K562 (cell line): ENCODE measurements around the gene FERMT1.

Experiments used
- ATF7 ChIP-seq: fragments of 450-650 bp; IDR thresholded peaks from 2 replicates; pipeline ENCODE4 v1.7.1; 2014; ENCODE audit warnings: mild to moderate bottlenecking, moderate library complexity
- CTCFL ChIP-seq: IDR thresholded peaks from 2 replicates; pipeline ENCODE4 v1.6.1; 2011; ENCODE audit warnings: borderline replicate concordance, low read depth, mild to moderate bottlenecking, moderate library complexity, low read length; ENCODE audit not compliant: insufficient read depth, poor library complexity, severe bottlenecking
- FOXK1 ChIP-seq: sonication (generic); formaldehyde crosslinking; IDR thresholded peaks from 2 replicates; pipeline ENCODE4 v1.8.0; 2022; ENCODE audit warnings: missing genetic modification reagents, mild to moderate bottlenecking, borderline replicate concordance
- SIN3A ChIP-seq, 2 experiments: fragments of 150-350 bp in 1 of 2; IDR thresholded peaks; 2 replicates each; pipeline ENCODE4 v1.6.1; 2011 to 2016; ENCODE audit warnings: borderline replicate concordance in 2 of 2, low read depth in 2 of 2, low read length in 2 of 2, mild to moderate bottlenecking in 2 of 2, moderate library complexity in 2 of 2; ENCODE audit not compliant: control insufficient read depth in 1 of 2
- ZNF778 ChIP-seq: fragments of 450-650 bp; formaldehyde crosslinking; IDR thresholded peaks from 2 replicates; pipeline ENCODE4 v1.4.0; 2020; ENCODE audit warnings: mild to moderate bottlenecking, moderate library complexity

- TF ChIP-seq CTCFL (no peak), ATF7 (no peak), SIN3A (IDR thresholded peaks at IDR 0.05; ENCODE audit: borderline replicate concordance in 2 of 2, control insufficient read depth in 1 of 2, low read depth in 2 of 2, low read length in 2 of 2) (no peak), ZNF778 (CRISPR knock-in tag) (no peak), FOXK1 (CRISPR knock-in tag) (no peak)
These were observed 22.6 kb downstream of the FERMT1 start for GRCh38 chr20:6100246-6100645.
